Subcutaneous abdominal adipose tissue (tissue), 5 donors: ENCODE results near the gene FAM180B.
"Not testable (repeated sequence)": the region's sequence is repeated elsewhere in the genome, so short reads cannot be mapped to it uniquely, and the experiment has no call there.

ENCODE experiments used
- H3K27ac ChIP-seq: one replicate; pipeline ENCODE4 v1.7.0; 2013; ENCODE audit warnings: low read depth, mild to moderate bottlenecking, inconsistent platforms, low read length, moderate library complexity
- H3K27me3 ChIP-seq, 5 donors: one replicate each; pipeline ENCODE4 v1.7.0; 2013; ENCODE audit warnings: low read length in 5 of 5, inconsistent platforms in 1 of 5; ENCODE audit not compliant: control insufficient read depth in 5 of 5, insufficient read depth in 4 of 5
- H3K36me3 ChIP-seq, 5 donors: one replicate each; pipeline ENCODE4 v1.7.0; 2013; ENCODE audit warnings: low read length in 5 of 5; ENCODE audit not compliant: control insufficient read depth in 5 of 5, insufficient read depth in 5 of 5
- H3K4me1 ChIP-seq, 5 donors: one replicate each; pipeline ENCODE4 v1.7.0; 2013; ENCODE audit warnings: low read length in 5 of 5, mild to moderate bottlenecking in 3 of 5, moderate library complexity in 1 of 5; ENCODE audit not compliant: control insufficient read depth in 5 of 5, insufficient read depth in 5 of 5
- H3K4me3 ChIP-seq, 5 donors: one replicate each; pipeline ENCODE4 v1.7.0; 2013; ENCODE audit warnings: low read length in 5 of 5, low read depth in 1 of 5
- H3K9ac ChIP-seq, 5 donors: one replicate each; pipeline ENCODE4 v1.7.0; 2013; ENCODE audit warnings: low read length in 5 of 5, mild to moderate bottlenecking in 4 of 5, moderate library complexity in 3 of 5
- H3K9me3 ChIP-seq, 5 donors: one replicate each; pipeline ENCODE4 v1.7.0; 2013; ENCODE audit warnings: low read length in 5 of 5; ENCODE audit not compliant: control insufficient read depth in 5 of 5
- donor health status: healthy.
- donor health status: healthy.
- donor health status: healthy.
- donor health status: healthy.
- donor health status: healthy.

The FAM180B gene

GRCh38 chr11:47636331-47636730 lies 49.9 kb downstream of the FAM180B start:
- peaks cover 2 to 21% (median 12%) of the 10 kb centered on the region in 5 donors for H3K4me1 ChIP-seq
- H3K9me3 ChIP-seq, H3K27ac ChIP-seq, H3K27me3 ChIP-seq, H3K9ac ChIP-seq, H3K4me3 ChIP-seq: not testable (repeated sequence)
- peaks cover 25 to 58% (median 34%) of the 10 kb centered on the region in 5 donors for H3K36me3 ChIP-seq
